Measurements from ENCODE around the gene SLC35E4.

GRCh38 chr22:30664798-30665197, 29.2 kb downstream of the SLC35E4 start:
- TF ChIP-seq CTCF (IDR thresholded peaks at IDR 0.05; ENCODE audit: low read length) (no peak), EZH2 (IDR thresholded peaks at IDR 0.05; ENCODE audit: borderline replicate concordance, low read length) (no peak)
